CD1c-positive myeloid dendritic cell (primary cell): ENCODE results near the gene FARP1.
"Not testable (repeated sequence)": the region's sequence is repeated elsewhere in the genome, so short reads cannot be mapped to it uniquely, and the experiment has no call there.

Source experiments
- DNase-seq: peaks from one replicate; pipeline ENCODE4 v3.0.0-alpha.2; 2016; ENCODE audit errors: extremely low spot score

The FARP1 gene

GRCh38 chr13:98365302-98365701 is 222.4 kb downstream of the FARP1 start:
- no peak for DNase-seq

- DNase-seq = no peak
Measured at GRCh38 chr13:98366010-98366409, 223.1 kb downstream of the FARP1 start.

- no peak for DNase-seq
Measured at GRCh38 chr13:98366443-98366842, 223.5 kb downstream of the FARP1 start.

- no peak for DNase-seq
Measured at GRCh38 chr13:98366959-98367358, 224.1 kb downstream of the FARP1 start.

GRCh38 chr13:98368019-98368418 is 225.1 kb downstream of the FARP1 start:
- no peak for DNase-seq

GRCh38 chr13:98369520-98369919 is 226.6 kb downstream of the FARP1 start:
- not testable (repeated sequence) for DNase-seq

GRCh38 chr13:98370261-98370660 is 227.4 kb downstream of the FARP1 start:
- no peak for DNase-seq

- no peak for DNase-seq
Measured at GRCh38 chr13:98370806-98371515, 228.1 kb downstream of the FARP1 start.

GRCh38 chr13:98371516-98372023 is 228.7 kb downstream of the FARP1 start:
- no peak for DNase-seq

GRCh38 chr13:98372876-98373275 is 230.0 kb downstream of the FARP1 start:
- no peak for DNase-seq

- DNase-seq = no peak
Measured at GRCh38 chr13:98374750-98375149, 231.9 kb downstream of the FARP1 start.

GRCh38 chr13:98377635-98378378 is 234.9 kb downstream of the FARP1 start:
- no peak for DNase-seq

GRCh38 chr13:98384739-98385138 is 241.8 kb downstream of the FARP1 start:
- DNase-seq = no peak

- no peak for DNase-seq
Measured at GRCh38 chr13:98385606-98386005, 242.7 kb downstream of the FARP1 start.

GRCh38 chr13:98386637-98387036 is 243.7 kb downstream of the FARP1 start:
- DNase-seq = no peak

- no peak for DNase-seq
Measured at GRCh38 chr13:98389319-98389718, 246.4 kb downstream of the FARP1 start.

- DNase-seq = no peak
Measured at GRCh38 chr13:98390086-98390715, 247.3 kb downstream of the FARP1 start.

- DNase-seq = no peak
Measured at GRCh38 chr13:98393873-98394272, 251.0 kb downstream of the FARP1 start.

- no peak for DNase-seq
Measured at GRCh38 chr13:98394820-98395510, 252.1 kb downstream of the FARP1 start.

GRCh38 chr13:98396071-98396710 is 253.3 kb downstream of the FARP1 start:
- no peak for DNase-seq

- no peak for DNase-seq
Measured at GRCh38 chr13:98397221-98397620, 254.3 kb downstream of the FARP1 start.

- DNase-seq = no peak
Measured at GRCh38 chr13:98397861-98398260, 255.0 kb downstream of the FARP1 start.
